ENCODE results near the gene C1orf174.

The C1orf174 gene

GRCh38 chr1:3900969-3901529 lies 977 bp upstream of the C1orf174 start:
- DNase-seq (ENCODE audit: low read depth), result peak; percentile 98
- peak overlapping the region; percentile 87 for H3K4me3 ChIP-seq (ENCODE audit: low read depth, low read length)
- TF ChIP-seq, protein P1, sequence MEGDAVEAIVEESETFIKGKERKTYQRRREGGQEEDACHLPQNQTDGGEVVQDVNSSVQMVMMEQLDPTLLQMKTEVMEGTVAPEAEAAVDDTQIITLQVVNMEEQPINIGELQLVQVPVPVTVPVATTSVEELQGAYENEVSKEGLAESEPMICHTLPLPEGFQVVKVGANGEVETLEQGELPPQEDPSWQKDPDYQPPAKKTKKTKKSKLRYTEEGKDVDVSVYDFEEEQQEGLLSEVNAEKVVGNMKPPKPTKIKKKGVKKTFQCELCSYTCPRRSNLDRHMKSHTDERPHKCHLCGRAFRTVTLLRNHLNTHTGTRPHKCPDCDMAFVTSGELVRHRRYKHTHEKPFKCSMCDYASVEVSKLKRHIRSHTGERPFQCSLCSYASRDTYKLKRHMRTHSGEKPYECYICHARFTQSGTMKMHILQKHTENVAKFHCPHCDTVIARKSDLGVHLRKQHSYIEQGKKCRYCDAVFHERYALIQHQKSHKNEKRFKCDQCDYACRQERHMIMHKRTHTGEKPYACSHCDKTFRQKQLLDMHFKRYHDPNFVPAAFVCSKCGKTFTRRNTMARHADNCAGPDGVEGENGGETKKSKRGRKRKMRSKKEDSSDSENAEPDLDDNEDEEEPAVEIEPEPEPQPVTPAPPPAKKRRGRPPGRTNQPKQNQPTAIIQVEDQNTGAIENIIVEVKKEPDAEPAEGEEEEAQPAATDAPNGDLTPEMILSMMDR (IDR thresholded peaks at IDR 0.05; ENCODE audit: insufficient read depth, low read depth, low read length, missing control alignments), result no peak

GRCh38 chr1:3899754-3900149 lies 320 bp downstream of the C1orf174 start:
- H3K4me3 ChIP-seq (ENCODE audit: low read depth, low read length), result peak overlapping the region; percentile 87
- TF ChIP-seq, protein P1 (IDR thresholded peaks at IDR 0.05; ENCODE audit: insufficient read depth, low read depth, low read length, missing control alignments), result peak; percentile 27
- peak; percentile 52 for DNase-seq (ENCODE audit: low read depth)

- H3K4me3 ChIP-seq (ENCODE audit: low read depth, low read length), result peak overlapping the region; percentile 87
- no peak for DNase-seq (ENCODE audit: low read depth)
Measured at GRCh38 chr1:3898994-3899753, 898 bp downstream of the C1orf174 start.

DNA sequence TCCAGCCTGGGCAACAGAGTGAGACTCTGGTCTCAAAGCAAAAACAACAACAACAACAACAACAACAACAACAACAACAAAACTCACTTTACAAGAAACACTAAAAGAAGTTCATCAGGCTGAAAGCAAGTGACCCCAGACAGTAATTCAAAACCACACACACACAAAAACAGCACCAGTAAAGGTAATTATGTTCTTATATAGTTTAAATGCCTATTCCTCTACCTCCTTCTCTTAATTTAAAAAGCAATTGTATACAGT lies 1.7 kb downstream of the C1orf174 start:
- no peak for DNase-seq (ENCODE audit: low read depth)
- H3K4me3 ChIP-seq (ENCODE audit: low read depth, low read length), result no peak overlapping the region
- TF ChIP-seq, protein P1 (IDR thresholded peaks at IDR 0.05; ENCODE audit: insufficient read depth, low read depth, low read length, missing control alignments), result no peak

More at GRCh38 chr1:3898994-3899753, 898 bp downstream of the C1orf174 start:
- TF ChIP-seq, protein P1 (IDR thresholded peaks at IDR 0.05; ENCODE audit: insufficient read depth, low read depth, low read length, missing control alignments), result no peak

DNA sequence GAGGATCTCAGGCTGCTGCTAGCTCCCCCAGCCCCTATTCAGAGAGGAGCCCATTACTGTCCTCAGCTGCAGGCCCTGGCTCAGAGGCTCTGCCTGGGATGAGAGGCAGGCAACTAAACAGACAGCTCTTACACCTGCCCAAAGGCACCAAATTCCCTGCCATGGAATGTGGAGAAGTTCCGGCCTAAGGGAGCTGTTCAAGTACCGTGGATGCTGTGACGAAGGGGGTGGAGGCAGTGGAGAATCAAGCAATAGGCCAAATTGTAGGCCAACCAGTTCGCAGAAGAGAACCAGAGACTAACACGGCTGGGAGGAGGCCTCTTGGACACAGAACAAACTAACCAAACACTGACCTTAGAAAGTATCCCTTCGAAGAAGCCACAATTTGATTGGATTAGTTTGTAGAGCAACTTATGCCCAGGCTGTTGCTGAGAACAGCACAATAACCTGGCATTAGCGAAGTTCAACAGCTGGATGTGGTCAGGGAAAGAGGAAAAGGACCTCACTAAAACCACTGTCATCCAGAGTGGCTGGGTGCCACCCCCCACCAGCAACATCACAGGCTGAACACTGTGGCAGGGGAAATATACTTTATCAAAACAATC lies 3.6 kb downstream of the C1orf174 start:
- no peak overlapping the region for H3K4me3 ChIP-seq (ENCODE audit: low read depth, low read length)
- DNase-seq (ENCODE audit: low read depth), result no peak
- TF ChIP-seq, protein P1 (IDR thresholded peaks at IDR 0.05; ENCODE audit: insufficient read depth, low read depth, low read length, missing control alignments), result no peak

GRCh38 chr1:3895951-3896325 lies 4.1 kb downstream of the C1orf174 start:
- TF ChIP-seq, protein P1 (IDR thresholded peaks at IDR 0.05; ENCODE audit: insufficient read depth, low read depth, low read length, missing control alignments), result no peak
- no peak overlapping the region for H3K4me3 ChIP-seq (ENCODE audit: low read depth, low read length)
- DNase-seq (ENCODE audit: low read depth), result no peak
